IMR-90 (cell line): ENCODE measurements around the gene HOXD10. TPM values are rescaled to one million over a fixed set of nuclear protein-coding genes. Genes with fewer than 3 reads are reported as not detected.

Source experiments
- ATAC-seq: fragments of 200-7000 bp; cut with Tn5 transposase; 2 replicates; pipeline ENCODE4 v1.9.1; 2020; ENCODE audit warnings: low read depth, mild to moderate bottlenecking, moderate library complexity
- BruUV-seq: library from RNA; stranded (reverse); fragments of 400-500 nt; replicated peaks from 2 replicates; lab custom pipeline; 2021; lab: Mats Ljungman, UMichigan
- CTCF ChIA-PET: fragments of 300-600 bp; formaldehyde crosslinking; extraction: SDS; loops from one replicate; lab custom pipeline; 2021; ENCODE audit warnings: antibody characterized with exemption; lab: Yijun Ruan, JAX
- POLR2A ChIA-PET: fragments of 300-600 bp; sonication (Branson Sonifier 250); formaldehyde crosslinking; loops from one replicate; lab custom pipeline; 2022; ENCODE audit warnings: antibody characterized with exemption; ENCODE audit not compliant: unreplicated experiment; lab: Charles Lee
- DNase-seq: peaks from one replicate; pipeline ENCODE4 v3.0.0; 2013
- H2AFZ ChIP-seq: replicated peaks from 2 replicates; pipeline ENCODE3; 2013; ENCODE audit warnings: low read length, mild to moderate bottlenecking; ENCODE audit not compliant: poor library complexity
- H2AK5ac ChIP-seq: 2 replicates; pipeline ENCODE4 v1.6.1; 2013; ENCODE audit warnings: low read depth, low read length, inconsistent platforms
- H2AK9ac ChIP-seq: replicated peaks from 2 replicates; pipeline ENCODE3; 2013; ENCODE audit warnings: mild to moderate bottlenecking, low read depth, low read length, moderate library complexity; ENCODE audit not compliant: poor library complexity
- H2BK120ac ChIP-seq: 2 replicates; pipeline ENCODE4 v1.6.1; 2013; ENCODE audit warnings: low read depth, low read length, inconsistent platforms
- H2BK15ac ChIP-seq: 3 replicates; pipeline ENCODE4 v1.6.1; 2013; ENCODE audit warnings: low read depth, low read length, inconsistent platforms
- H2BK20ac ChIP-seq: 2 replicates; pipeline ENCODE4 v1.6.1; 2013; ENCODE audit warnings: low read depth, mild to moderate bottlenecking, inconsistent platforms, low read length, moderate library complexity
- H2BK5ac ChIP-seq: 2 replicates; pipeline ENCODE4 v1.6.1; 2013; ENCODE audit warnings: mild to moderate bottlenecking, low read depth, low read length, inconsistent platforms; ENCODE audit not compliant: poor library complexity, severe bottlenecking
- H3K14ac ChIP-seq: replicated peaks from 2 replicates; pipeline ENCODE4 v1.6.1; 2013; ENCODE audit warnings: low read depth, low read length, inconsistent platforms
- H3K18ac ChIP-seq: 2 replicates; pipeline ENCODE4 v1.6.1; 2013; ENCODE audit warnings: low read depth, low read length, control low read depth
- H3K23ac ChIP-seq: 2 replicates; pipeline ENCODE4 v1.6.1; 2013; ENCODE audit warnings: low read depth, low read length, inconsistent platforms
- H3K27ac ChIP-seq: 2 replicates; pipeline ENCODE4 v1.5.1; 2013; ENCODE audit warnings: mild to moderate bottlenecking, control low read depth, low read length; ENCODE audit not compliant: insufficient read depth
- H3K27me3 ChIP-seq: 2 replicates; pipeline ENCODE4 v1.6.1; 2013; ENCODE audit warnings: low read length; ENCODE audit not compliant: control insufficient read depth, insufficient read depth
- H3K36me3 ChIP-seq: 2 replicates; pipeline ENCODE4 v1.6.1; 2013; ENCODE audit warnings: low read length, mixed read lengths; ENCODE audit not compliant: control insufficient read depth, insufficient read depth
- H3K4ac ChIP-seq: 2 replicates; pipeline ENCODE4 v1.6.1; 2013; ENCODE audit warnings: low read depth, low read length, inconsistent platforms
- H3K4me1 ChIP-seq: 2 replicates; pipeline ENCODE4 v1.6.1; 2013; ENCODE audit warnings: low read length, mixed read lengths; ENCODE audit not compliant: control insufficient read depth, insufficient read depth
- H3K4me2 ChIP-seq: 2 replicates; pipeline ENCODE4 v1.6.1; 2013; ENCODE audit warnings: low read depth, mild to moderate bottlenecking, control low read depth, low read length, moderate library complexity
- H3K4me3 ChIP-seq: 2 replicates; pipeline ENCODE4 v1.5.1; 2013; ENCODE audit warnings: low read depth, mild to moderate bottlenecking, control low read depth, low read length, moderate library complexity; ENCODE audit not compliant: insufficient read depth
- H3K56ac ChIP-seq: 2 replicates; pipeline ENCODE4 v1.6.1; 2013; ENCODE audit warnings: low read length, inconsistent platforms; ENCODE audit not compliant: insufficient read depth; ENCODE audit errors: extremely low read depth
- H3K79me1 ChIP-seq, 2 experiments: 2 replicates each; pipeline ENCODE4 v1.6.1; 2013; ENCODE audit warnings: low read length in 2 of 2, inconsistent platforms in 1 of 2, low read depth in 1 of 2
- H3K9ac ChIP-seq: 2 replicates; pipeline ENCODE4 v1.6.1; 2013; ENCODE audit warnings: low read depth, low read length, control low read depth
- H3K9me1 ChIP-seq: 2 replicates; pipeline ENCODE4 v1.6.1; 2013; ENCODE audit warnings: low read length, inconsistent platforms; ENCODE audit not compliant: insufficient read depth
- H3K9me3 ChIP-seq: 2 replicates; pipeline ENCODE4 v1.6.1; 2013; ENCODE audit warnings: low read length; ENCODE audit not compliant: control insufficient read depth, insufficient read depth
- H4K20me1 ChIP-seq: 2 replicates; pipeline ENCODE4 v1.6.1; 2013; ENCODE audit warnings: low read length, inconsistent platforms; ENCODE audit not compliant: insufficient read depth
- H4K5ac ChIP-seq: 2 replicates; pipeline ENCODE4 v1.6.1; 2013; ENCODE audit warnings: mild to moderate bottlenecking, low read depth, low read length, control low read depth
- H4K8ac ChIP-seq, 2 experiments: 2 replicates each; pipeline ENCODE4 v1.6.1; 2013; ENCODE audit warnings: low read depth in 2 of 2, low read length in 2 of 2, control low read depth in 1 of 2, inconsistent platforms in 1 of 2
- H4K91ac ChIP-seq: 2 replicates; pipeline ENCODE4 v1.6.1; 2013; ENCODE audit warnings: low read depth, low read length, inconsistent platforms; ENCODE audit not compliant: insufficient read depth
- BHLHE40 ChIP-seq: fragments of 150-350 bp; IDR thresholded peaks from 2 replicates; pipeline ENCODE4 v1.6.1; 2016; ENCODE audit warnings: mild to moderate bottlenecking, low read depth, low read length
- CEBPB ChIP-seq: IDR thresholded peaks from 2 replicates; pipeline ENCODE4 v1.6.1; 2012; ENCODE audit warnings: low read depth, low read length, improper control_type of control experiment
- FOS ChIP-seq: fragments of 150-350 bp; IDR thresholded peaks from 2 replicates; pipeline ENCODE4 v1.6.1; 2016; ENCODE audit warnings: low read depth, low read length
- MAZ ChIP-seq: IDR thresholded peaks from 2 replicates; pipeline ENCODE4 v1.6.1; 2012; ENCODE audit warnings: low read depth, mild to moderate bottlenecking, low read length, improper control_type of control experiment, moderate library complexity, borderline replicate concordance
- NFE2L2 ChIP-seq: fragments of 150-350 bp; IDR thresholded peaks from 2 replicates; pipeline ENCODE4 v1.6.1; 2016; ENCODE audit warnings: low read depth, mild to moderate bottlenecking, low read length
- RAD21 ChIP-seq: IDR thresholded peaks from 2 replicates; pipeline ENCODE4 v1.6.1; 2012; ENCODE audit warnings: low read length, improper control_type of control experiment
- RCOR1 ChIP-seq: IDR thresholded peaks from 2 replicates; pipeline ENCODE4 v1.6.1; 2012; ENCODE audit warnings: mild to moderate bottlenecking, low read length, improper control_type of control experiment; ENCODE audit not compliant: insufficient replicate concordance
- SMC3 ChIP-seq: fragments of 150-350 bp; IDR thresholded peaks from 2 replicates; pipeline ENCODE4 v1.6.1; 2016; ENCODE audit warnings: low read depth, mild to moderate bottlenecking, antibody characterized with exemption, low read length, moderate library complexity
- WGBS, 2 experiments: methylation state at CpG; one replicate each; pipeline versions ENCODE4 v1.1.5 to v1.1.7; 2013; ENCODE audit warnings: missing lambda C conversion rate in 2 of 2; ENCODE audit not compliant: insufficient read length in 1 of 2; ENCODE audit errors: extremely low coverage in 2 of 2; 5-methylcytosine and 5-hydroxymethylcytosine counted together
- dilution Hi-C: fragments of 300-500 bp; cut with HindIII; formaldehyde crosslinking; loops from one replicate; pipeline ENCODE4 v1.14.3; 2018; ENCODE audit warnings: low sequenced_read_pairs; ENCODE audit not compliant: unreplicated experiment
- in situ Hi-C: fragments of 300-500 bp; cut with MboI; formaldehyde crosslinking; loops from 3 replicates; pipeline ENCODE4 v1.14.3; 2019; ENCODE audit warnings: low sequenced_read_pairs, inconsistent platforms, mixed read lengths
- intact Hi-C: fragments of 100-400 bp; cut with micrococcal nuclease; formaldehyde crosslinking; loops from 2 replicates; pipeline ENCODE4 v1.10.0; 2022
- polyA plus RNA-seq, 3 experiments: library from polyadenylated mRNA; depleted of rRNA; stranded (reverse); fragments of >200 nt; gene quantifications; 2 replicates each; pipeline ENCODE4 v1.2.3, GENCODE V29; 2012; ENCODE audit warnings: low replicate concordance in 1 of 3
- total RNA-seq: library from RNA; depleted of rRNA; stranded (reverse); fragments of >200 nt; gene quantifications from 2 replicates; pipeline ENCODE4 v1.2.3, GENCODE V29; 2012
- TF ChIP-seq, protein P1 (sequence below): fragments of 150-350 bp; IDR thresholded peaks from 2 replicates; pipeline ENCODE4 v1.6.1; 2017; ENCODE audit warnings: mild to moderate bottlenecking, antibody characterized with exemption, low read length, low read depth
- TF ChIP-seq, protein P2 (sequence below): fragments of 150-350 bp; IDR thresholded peaks from 2 replicates; pipeline ENCODE4 v1.6.1; 2016; ENCODE audit warnings: low read depth, mild to moderate bottlenecking, low read length, moderate library complexity, borderline replicate concordance

HOXD10 gene
- total and polyA plus RNA-seq, 2 of the 4 experiments (the other 2 are of a cell fraction): not detected

DNA sequence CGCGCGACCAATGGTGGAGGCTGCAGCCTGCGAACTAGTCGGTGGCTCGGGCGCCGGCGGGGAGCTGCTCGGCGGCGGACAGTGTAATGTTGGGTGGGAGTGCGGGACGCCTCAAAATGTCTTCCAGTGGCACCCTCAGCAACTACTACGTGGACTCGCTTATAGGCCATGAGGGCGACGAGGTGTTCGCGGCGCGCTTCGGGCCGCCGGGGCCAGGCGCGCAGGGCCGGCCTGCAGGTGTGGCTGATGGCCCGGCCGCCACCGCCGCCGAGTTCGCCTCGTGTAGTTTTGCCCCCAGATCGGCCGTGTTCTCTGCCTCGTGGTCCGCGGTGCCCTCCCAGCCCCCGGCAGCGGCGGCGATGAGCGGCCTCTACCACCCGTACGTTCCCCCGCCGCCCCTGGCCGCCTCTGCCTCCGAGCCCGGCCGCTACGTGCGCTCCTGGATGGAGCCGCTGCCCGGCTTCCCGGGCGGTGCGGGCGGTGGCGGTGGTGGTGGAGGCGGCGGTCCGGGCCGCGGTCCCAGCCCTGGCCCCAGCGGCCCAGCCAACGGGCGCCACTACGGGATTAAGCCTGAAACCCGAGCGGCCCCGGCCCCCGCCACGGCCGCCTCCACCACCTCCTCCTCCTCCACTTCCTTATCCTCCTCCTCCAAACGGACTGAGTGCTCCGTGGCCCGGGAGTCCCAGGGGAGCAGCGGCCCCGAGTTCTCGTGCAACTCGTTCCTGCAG is 6.3 kb downstream of the HOXD10 start, which contains the start of gene HOXD9:
Gene HOXD9, plus strand, starts transcription at position 37 of the 728 bp plus-strand sequence. Its CDS starts 50 bp downstream, at position 87.
- no peak within 1 kb of the TSS for H2BK15ac ChIP-seq
- no peak within 1 kb of the TSS for H3K23ac ChIP-seq
- H3K9me1 ChIP-seq: no peaks in the 10 kb centered on the region
- 7% methylated on average over 14 of the region's 84 CpGs; no CpG with 5 or more reads in 1 of the 2 experiments for WGBS, 2 experiments
- no peak within 1 kb of the TSS for H3K14ac ChIP-seq
- peak within 1 kb of the TSS; percentile 67 for H3K4me2 ChIP-seq
- H3K4me1 ChIP-seq: no peaks in the 10 kb centered on the region
- POLR2A ChIA-PET: no interaction called here
- dilution Hi-C loops: no loop called here
- no peak within 1 kb of the TSS for H4K8ac ChIP-seq
- no peaks in the 10 kb centered on the region; the same call in 1 of the 2 replicates for H4K20me1 ChIP-seq
- intact Hi-C loops: no loop called here
- no peak within 1 kb of the TSS for H3K27ac ChIP-seq
- peaks cover 90% of the 10 kb centered on the region for H3K27me3 ChIP-seq
- H4K91ac ChIP-seq: no peak within 1 kb of the TSS
- H4K5ac ChIP-seq: no peak within 1 kb of the TSS
- no peak within 1 kb of the TSS for H2BK120ac ChIP-seq
- BruUV-seq: no TSS peak
- no peak for DNase-seq
- no peak within 1 kb of the TSS for H3K18ac ChIP-seq
- H3K36me3 ChIP-seq: no peaks in the 10 kb centered on the region
- no peak within 1 kb of the TSS for H2AK9ac ChIP-seq
- in situ Hi-C loops: loop anchor here (10.0 kb wide), 2 partner anchors 332 to 1032 kb away; no protein-coding TSS in a partner anchor
- H3K9ac ChIP-seq: no peak within 1 kb of the TSS
- H2AK5ac ChIP-seq: no peak within 1 kb of the TSS
- TF ChIP-seq NFE2L2 (no peak), RCOR1 (no peak), SMC3 (no peak), CEBPB (no peak), RAD21 (no peak), MAZ (no peak), FOS (no peak), BHLHE40 (no peak)
- TF ChIP-seq, protein P1, sequence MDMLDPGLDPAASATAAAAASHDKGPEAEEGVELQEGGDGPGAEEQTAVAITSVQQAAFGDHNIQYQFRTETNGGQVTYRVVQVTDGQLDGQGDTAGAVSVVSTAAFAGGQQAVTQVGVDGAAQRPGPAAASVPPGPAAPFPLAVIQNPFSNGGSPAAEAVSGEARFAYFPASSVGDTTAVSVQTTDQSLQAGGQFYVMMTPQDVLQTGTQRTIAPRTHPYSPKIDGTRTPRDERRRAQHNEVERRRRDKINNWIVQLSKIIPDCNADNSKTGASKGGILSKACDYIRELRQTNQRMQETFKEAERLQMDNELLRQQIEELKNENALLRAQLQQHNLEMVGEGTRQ: no peak; the same call in 1 of the 2 replicates
- TF ChIP-seq, protein P2, sequence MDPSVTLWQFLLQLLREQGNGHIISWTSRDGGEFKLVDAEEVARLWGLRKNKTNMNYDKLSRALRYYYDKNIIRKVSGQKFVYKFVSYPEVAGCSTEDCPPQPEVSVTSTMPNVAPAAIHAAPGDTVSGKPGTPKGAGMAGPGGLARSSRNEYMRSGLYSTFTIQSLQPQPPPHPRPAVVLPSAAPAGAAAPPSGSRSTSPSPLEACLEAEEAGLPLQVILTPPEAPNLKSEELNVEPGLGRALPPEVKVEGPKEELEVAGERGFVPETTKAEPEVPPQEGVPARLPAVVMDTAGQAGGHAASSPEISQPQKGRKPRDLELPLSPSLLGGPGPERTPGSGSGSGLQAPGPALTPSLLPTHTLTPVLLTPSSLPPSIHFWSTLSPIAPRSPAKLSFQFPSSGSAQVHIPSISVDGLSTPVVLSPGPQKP: no peak
- CTCF ChIA-PET: no interaction called here
- H3K79me1 ChIP-seq: no peaks in the 10 kb centered on the region
- H2AFZ ChIP-seq: peak within 1 kb of the TSS; percentile 70
- H2BK5ac ChIP-seq: no peak within 1 kb of the TSS
- H3K9me3 ChIP-seq: peaks cover 6% of the 10 kb centered on the region
- no peak within 1 kb of the TSS for H3K4ac ChIP-seq
- ATAC-seq: peak; percentile 35
- H3K4me3 ChIP-seq: no peak within 1 kb of the TSS; the same call in 1 of the 2 replicates
- no peak within 1 kb of the TSS for H3K56ac ChIP-seq
- no peak within 1 kb of the TSS for H2BK20ac ChIP-seq
